Astrocyte (in vitro differentiated cells and primary cell): ENCODE data around the gene RHOXF2.
"Not testable (repeated sequence)": the region's sequence is repeated elsewhere in the genome, so short reads cannot be mapped to it uniquely, and the experiment has no call there.

Experiments used
- EZH2 ChIP-seq: IDR thresholded peaks from 2 replicates; pipeline ENCODE4 v1.6.1; 2012; ENCODE audit warnings: mild to moderate bottlenecking, low read length, inconsistent platforms; ENCODE audit not compliant: insufficient read depth
- TF ChIP-seq, protein P1 (sequence below): IDR thresholded peaks from 2 replicates; pipeline ENCODE4 v1.5.1; 2011; ENCODE audit warnings: low read depth, mild to moderate bottlenecking, inconsistent platforms, low read length, moderate library complexity; ENCODE audit not compliant: insufficient read depth

DNA sequence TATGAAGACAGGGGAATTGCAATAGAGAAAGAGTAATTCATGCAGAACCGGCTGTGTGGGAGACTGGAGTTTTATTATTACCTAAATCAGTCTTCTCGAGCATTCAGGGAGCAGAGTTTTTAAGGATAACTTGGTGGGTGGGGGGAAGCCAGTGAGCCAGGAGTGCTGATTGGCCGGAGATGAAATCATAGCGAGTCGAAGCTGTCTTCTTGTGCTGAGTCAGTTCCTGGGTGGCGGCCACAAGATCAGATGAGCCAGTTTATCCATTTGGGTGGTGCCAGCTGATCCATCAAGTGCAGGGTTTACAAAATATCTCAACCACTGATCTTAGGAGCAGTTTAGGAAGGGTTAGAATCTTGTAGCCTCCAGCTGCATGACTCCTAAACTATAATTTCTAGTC lies 34.8 kb downstream of the RHOXF2 start:
- TF ChIP-seq, protein P1, sequence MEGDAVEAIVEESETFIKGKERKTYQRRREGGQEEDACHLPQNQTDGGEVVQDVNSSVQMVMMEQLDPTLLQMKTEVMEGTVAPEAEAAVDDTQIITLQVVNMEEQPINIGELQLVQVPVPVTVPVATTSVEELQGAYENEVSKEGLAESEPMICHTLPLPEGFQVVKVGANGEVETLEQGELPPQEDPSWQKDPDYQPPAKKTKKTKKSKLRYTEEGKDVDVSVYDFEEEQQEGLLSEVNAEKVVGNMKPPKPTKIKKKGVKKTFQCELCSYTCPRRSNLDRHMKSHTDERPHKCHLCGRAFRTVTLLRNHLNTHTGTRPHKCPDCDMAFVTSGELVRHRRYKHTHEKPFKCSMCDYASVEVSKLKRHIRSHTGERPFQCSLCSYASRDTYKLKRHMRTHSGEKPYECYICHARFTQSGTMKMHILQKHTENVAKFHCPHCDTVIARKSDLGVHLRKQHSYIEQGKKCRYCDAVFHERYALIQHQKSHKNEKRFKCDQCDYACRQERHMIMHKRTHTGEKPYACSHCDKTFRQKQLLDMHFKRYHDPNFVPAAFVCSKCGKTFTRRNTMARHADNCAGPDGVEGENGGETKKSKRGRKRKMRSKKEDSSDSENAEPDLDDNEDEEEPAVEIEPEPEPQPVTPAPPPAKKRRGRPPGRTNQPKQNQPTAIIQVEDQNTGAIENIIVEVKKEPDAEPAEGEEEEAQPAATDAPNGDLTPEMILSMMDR: not testable (repeated sequence)
- not testable (repeated sequence) for TF ChIP-seq EZH2
